HG03103 (cell line): ENCODE measurements around the gene HELZ2.

Experiments used
- ATAC-seq: cut with Tn5 transposase; IDR thresholded peaks from one replicate; pipeline ENCODE4 v1.9.1; 2021; ENCODE audit warnings: low read depth; ENCODE audit not compliant: unreplicated experiment

Gene HELZ2

DNA sequence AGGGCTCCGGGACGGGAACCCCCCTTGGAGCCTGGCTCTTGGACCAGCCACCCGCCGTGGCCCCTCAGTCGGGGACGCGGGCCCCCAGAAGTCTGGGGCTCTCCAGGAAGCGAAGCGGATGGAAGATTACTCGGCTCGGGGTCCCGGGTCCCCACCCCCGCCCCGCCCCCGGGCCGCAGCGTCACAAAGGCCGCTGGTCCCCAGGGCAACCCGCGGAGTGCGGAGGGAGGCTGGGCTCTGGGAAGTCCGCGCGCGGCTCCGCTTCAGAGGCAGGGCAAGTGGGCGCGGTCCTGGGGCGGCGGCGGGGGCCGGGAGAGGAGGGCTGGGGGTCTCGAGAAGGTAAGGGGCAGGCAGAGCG, 20.1 kb downstream of the HELZ2 start, which contains the start of gene FNDC11:
FNDC11 (plus strand) TSS at position 227 of the 358 bp plus-strand sequence. CDS start 1,505 bp downstream, outside the sequence.
- no peak for ATAC-seq

DNA sequence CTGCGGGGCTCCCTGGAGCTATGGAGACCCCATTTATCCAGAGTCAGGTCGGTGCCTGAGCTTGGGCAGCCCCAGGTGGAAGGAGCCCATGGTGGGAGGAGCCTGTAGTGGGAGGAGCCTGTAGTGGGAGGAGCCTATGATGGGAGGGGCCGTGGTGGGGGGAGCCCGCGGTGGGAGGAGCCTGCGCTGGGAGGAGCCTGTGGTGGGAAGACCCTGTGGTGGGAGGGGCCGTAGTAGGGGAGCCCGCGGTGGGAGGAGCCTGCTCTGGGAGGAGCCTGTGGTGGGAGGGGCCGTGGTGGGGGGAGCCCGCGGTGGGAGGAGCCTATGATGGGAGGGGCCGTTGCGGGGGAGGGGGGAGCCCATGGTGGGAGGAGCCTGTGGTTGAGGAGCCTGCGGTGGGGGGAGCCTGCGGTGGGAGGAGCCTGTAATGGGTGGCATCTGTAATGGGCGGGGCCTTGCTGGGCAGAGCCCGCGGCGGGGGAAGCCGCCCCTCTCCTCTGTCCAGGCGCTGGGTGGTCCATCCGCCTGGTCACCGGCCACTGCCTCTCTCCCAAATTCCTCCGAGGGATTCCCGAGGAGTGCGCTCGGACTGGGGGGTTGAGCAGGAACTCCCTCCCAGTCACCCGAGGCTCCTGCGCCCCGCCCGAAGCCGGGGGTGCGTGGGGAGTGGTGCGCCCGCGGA, 20.6 kb downstream of the HELZ2 start:
- no peak for ATAC-seq

- ATAC-seq, result no peak
Measured at GRCh38 chr20:63552481-63553249, 21.4 kb downstream of the HELZ2 start.

DNA sequence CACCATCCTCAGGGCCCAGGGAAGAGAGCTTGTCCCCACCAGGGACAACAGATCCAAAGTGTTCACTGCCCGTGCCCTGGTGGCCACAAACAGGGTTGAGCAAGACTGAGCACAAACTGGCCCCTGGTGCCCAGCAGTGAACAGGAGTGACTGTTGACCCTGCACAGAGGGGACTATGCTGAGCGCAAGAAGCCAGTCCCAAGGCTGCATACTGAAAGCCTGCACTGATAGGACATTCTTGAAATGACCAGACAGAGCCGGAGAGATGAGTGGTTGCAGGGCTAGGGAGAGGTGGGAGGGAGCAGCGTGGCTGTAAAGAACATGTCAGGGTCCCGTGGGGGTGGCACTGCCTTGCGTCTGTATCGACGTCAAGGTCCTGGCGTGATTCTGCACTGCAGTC, 23.0 kb downstream of the HELZ2 start:
- ATAC-seq, result no peak

GRCh38 chr20:63549679-63550282, 24.3 kb downstream of the HELZ2 start:
- ATAC-seq, result no peak

GRCh38 chr20:63549019-63549418, 25.0 kb downstream of the HELZ2 start:
- ATAC-seq, result no peak

DNA sequence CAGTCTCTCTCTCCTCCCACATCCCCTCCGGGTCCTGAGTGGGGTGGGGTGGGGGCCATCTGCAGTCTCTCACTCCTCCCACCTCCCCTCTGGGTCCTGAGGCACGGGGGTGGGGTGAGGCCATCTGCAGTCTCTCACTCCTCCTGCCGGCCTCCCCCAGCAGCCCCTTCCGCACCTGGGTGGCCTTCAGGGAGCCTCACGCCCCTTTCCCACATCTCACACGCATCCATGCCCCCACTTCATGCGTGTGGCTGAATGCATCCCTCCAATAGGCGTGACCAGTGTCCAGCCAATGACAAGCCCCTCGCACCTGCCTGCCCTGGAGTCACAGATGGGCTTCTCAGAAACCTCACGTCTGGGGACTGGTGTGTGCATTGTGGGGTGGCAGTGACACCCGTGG, 25.5 kb downstream of the HELZ2 start:
- ATAC-seq, result no peak

DNA sequence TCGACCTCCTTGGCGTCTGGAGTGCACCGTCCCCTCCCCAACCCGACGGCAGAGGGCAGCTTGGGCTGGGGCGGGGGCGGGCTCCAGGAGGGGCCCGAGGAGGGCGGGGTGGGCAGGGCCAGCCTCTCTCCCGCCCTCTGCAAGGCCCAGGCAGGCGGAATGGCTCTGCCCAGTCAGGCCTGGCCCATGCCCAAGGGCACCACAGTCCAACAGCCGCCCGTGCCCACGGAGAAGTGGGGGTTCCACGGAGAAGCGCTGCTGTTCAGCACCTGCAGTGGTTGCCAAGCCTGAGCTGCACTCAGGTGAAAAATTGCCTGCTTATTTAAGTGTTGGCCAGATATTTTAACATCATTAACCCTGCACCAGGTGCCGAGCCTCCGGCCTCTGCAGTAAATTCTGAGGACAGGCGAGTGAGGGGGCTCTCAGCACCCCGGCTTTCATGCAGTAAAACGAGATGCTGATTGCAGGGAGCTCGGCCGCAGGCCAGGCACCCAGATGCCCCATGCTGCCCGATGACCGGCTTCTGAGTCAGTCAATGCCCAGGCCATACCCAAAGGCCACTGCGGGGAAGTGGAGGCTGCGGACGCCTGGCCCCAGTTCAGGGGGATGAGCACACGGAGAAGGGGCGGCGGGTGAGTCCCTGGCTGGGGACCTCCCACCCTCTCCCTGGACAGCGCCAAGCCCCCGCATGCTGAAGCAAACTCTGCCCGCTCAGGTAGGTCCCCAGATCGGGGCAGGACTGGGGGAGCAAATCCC, 26.1 kb downstream of the HELZ2 start, which contains the start of gene SRMS:
SRMS (minus strand) TSS at position 25 of the 756 bp plus-strand sequence. CDS start 286 bp downstream, outside the sequence.
- ATAC-seq, result no peak

- no peak for ATAC-seq
Measured at GRCh38 chr20:63546956-63547724, 26.9 kb downstream of the HELZ2 start.

GRCh38 chr20:63546256-63546955, 27.6 kb downstream of the HELZ2 start:
- no peak for ATAC-seq

- ATAC-seq, result no peak
Measured at GRCh38 chr20:63545814-63546213, 28.2 kb downstream of the HELZ2 start.

DNA sequence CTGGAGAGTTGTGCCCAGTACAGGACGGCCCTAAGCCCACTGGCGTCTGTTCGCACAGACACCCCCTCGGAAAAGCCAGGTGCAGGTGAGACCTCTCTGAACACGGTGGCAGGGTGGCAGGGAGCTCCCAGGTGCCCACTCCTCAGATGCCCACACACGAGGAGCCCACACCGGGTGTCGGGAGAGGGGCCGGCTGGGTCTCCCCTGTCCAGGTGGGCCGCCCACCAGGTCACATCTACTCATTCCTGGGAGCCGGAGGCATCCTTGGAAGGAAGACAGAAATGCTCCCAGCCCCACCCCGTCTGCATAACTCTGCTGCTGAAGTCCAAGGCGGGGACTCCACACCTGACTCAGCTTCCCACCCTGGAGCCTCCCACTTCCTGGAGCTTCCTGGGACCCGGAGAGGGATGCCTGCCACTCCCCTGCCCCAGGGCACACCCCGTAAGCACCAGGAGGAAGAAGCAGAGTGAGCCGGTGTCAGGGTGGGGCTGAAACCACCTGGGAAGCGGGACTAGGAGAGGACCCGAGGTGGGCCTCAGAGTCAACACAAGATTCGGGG, 29.0 kb downstream of the HELZ2 start:
- ATAC-seq, result no peak

GRCh38 chr20:63544241-63544957, 29.6 kb downstream of the HELZ2 start:
- no peak for ATAC-seq

DNA sequence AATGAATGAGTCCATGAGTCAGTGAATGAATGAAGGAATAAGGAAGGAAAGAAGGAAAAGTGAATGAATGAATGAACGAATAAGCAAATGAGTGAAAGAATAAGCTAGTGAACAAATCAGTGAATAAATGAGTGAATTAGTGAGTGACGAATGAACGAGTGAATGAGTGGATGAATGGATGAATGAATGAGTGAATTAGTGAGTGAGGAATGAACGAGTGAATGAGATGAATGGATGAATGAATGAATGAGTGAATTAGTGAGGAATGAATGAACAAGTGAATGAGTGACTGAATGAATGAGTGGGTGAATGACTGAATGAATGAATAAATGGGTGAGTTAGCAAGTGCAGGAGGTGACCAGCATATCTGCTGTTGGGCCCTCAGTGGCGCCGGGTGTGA, 30.3 kb downstream of the HELZ2 start:
- ATAC-seq, result no peak

- ATAC-seq, result no peak
Measured at GRCh38 chr20:63543131-63543530, 30.9 kb downstream of the HELZ2 start.

GRCh38 chr20:63542696-63543095, 31.3 kb downstream of the HELZ2 start:
- ATAC-seq, result no peak

DNA sequence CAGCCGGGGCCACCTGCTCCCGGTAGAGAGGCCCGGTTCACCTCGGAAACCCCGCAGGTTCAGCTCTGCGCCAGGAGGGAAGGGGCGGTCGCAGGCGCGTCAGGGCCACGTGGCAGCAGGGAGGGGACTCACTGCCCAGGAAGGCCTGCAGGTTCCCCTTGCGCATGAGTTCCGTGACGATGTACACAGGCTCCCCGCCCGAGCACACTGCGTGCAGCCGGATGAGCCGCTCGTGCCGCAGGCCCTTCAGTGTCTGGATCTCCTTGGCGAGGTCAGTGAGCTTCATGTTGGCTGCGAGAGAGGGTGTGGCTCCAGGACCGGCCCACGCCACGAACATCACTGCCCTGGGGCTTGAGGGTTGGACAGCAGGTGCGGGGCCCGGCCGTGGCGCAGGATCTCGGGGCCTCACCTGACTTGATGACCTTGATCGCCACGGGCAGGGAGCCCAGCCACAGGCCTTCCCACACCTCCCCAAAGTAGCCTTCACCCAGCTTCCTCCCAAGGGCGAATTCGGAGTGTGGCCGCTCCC, 31.9 kb downstream of the HELZ2 start:
- no peak for ATAC-seq

DNA sequence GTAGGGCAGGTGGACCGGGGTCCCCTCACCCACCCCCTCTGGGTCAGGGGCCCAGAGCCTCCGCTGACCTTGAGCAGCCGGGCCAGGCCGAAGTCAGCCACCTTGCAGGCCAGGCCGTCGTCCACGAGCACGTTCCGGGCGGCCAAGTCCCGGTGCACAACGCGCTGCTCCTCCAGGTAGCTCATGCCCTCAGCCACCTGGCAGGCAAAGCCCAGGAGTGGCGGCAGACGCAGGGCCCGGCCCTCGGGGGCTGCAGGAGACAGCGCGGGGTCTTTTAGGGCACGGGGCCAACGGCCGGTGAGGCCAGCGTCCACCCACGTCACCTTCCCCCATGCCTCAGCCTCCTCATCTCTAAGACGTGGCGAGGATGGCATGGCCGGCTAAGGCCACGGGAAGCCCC, 32.7 kb downstream of the HELZ2 start:
- no peak for ATAC-seq
